Endothelial cell (in vitro differentiated cells): ENCODE data around the gene ANKMY2. TPM values are rescaled to one million over a fixed set of nuclear protein-coding genes. Genes with fewer than 3 reads are reported as not detected.

Experiments
- DNase-seq: peaks from one replicate; pipeline ENCODE4 v3.0.0; 2021; ENCODE audit warnings: low spot score
- H3K27ac Mint-ChIP-seq: one replicate; pipeline ENCODE4 v1.8.0; 2021; ENCODE audit warnings: mixed read lengths, inconsistent platforms; ENCODE audit not compliant: unreplicated experiment
- H3K27me3 Mint-ChIP-seq: one replicate; pipeline ENCODE4 v1.8.0; 2021; ENCODE audit warnings: mild to moderate bottlenecking, moderate library complexity, mixed read lengths, inconsistent platforms; ENCODE audit not compliant: unreplicated experiment
- H3K36me3 Mint-ChIP-seq: one replicate; pipeline ENCODE4 v1.8.0; 2021; ENCODE audit warnings: mild to moderate bottlenecking, low read depth, mixed read lengths, inconsistent platforms; ENCODE audit not compliant: unreplicated experiment
- H3K4me1 Mint-ChIP-seq: one replicate; pipeline ENCODE4 v1.8.0; 2021; ENCODE audit warnings: mild to moderate bottlenecking, mixed read lengths, inconsistent platforms; ENCODE audit not compliant: unreplicated experiment
- H3K4me3 Mint-ChIP-seq: one replicate; pipeline ENCODE4 v1.8.0; 2021; ENCODE audit warnings: mild to moderate bottlenecking, mixed read lengths, inconsistent platforms; ENCODE audit not compliant: unreplicated experiment
- H3K9me3 Mint-ChIP-seq: one replicate; pipeline ENCODE4 v1.8.0; 2021; ENCODE audit warnings: mixed read lengths, inconsistent platforms; ENCODE audit not compliant: unreplicated experiment
- total RNA-seq: library from RNA; stranded (reverse); fragmentation: NEBNext Ultra II Directional; extraction: Animal tissue kit (Norgen Biotek cat#: 25700); gene quantifications from one replicate; pipeline ENCODE4 v1.2.1, GENCODE V29; 2021; ENCODE audit not compliant: unreplicated experiment
- TF ChIP-seq, protein P1 (sequence below): fragments of 200-600 bp; sonication (generic); IDR thresholded peaks from one replicate; pipeline ENCODE4 v1.5.0; 2021; ENCODE audit warnings: antibody characterized with exemption; ENCODE audit not compliant: unreplicated experiment

ANKMY2 gene
- total RNA-seq, 1 donor from 2014 or later = 20.5 TPM

- TF ChIP-seq, protein P1, sequence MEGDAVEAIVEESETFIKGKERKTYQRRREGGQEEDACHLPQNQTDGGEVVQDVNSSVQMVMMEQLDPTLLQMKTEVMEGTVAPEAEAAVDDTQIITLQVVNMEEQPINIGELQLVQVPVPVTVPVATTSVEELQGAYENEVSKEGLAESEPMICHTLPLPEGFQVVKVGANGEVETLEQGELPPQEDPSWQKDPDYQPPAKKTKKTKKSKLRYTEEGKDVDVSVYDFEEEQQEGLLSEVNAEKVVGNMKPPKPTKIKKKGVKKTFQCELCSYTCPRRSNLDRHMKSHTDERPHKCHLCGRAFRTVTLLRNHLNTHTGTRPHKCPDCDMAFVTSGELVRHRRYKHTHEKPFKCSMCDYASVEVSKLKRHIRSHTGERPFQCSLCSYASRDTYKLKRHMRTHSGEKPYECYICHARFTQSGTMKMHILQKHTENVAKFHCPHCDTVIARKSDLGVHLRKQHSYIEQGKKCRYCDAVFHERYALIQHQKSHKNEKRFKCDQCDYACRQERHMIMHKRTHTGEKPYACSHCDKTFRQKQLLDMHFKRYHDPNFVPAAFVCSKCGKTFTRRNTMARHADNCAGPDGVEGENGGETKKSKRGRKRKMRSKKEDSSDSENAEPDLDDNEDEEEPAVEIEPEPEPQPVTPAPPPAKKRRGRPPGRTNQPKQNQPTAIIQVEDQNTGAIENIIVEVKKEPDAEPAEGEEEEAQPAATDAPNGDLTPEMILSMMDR = no peak
- Mint-ChIP-seq H3K4me1 (peaks cover 74% of the 10 kb centered on the region), H3K4me3 (peak overlapping the region; percentile 72), H3K27me3 (peaks cover 5% of the 10 kb centered on the region), H3K36me3 (peaks cover 9% of the 10 kb centered on the region), H3K9me3 (no peaks in the 10 kb centered on the region), H3K27ac (peak overlapping the region; percentile 78)
- DNase-seq = no peak
These were observed 6.1 kb upstream of the ANKMY2 start for GRCh38 chr7:16651396-16652239.

- no peak for DNase-seq
- peaks cover 68% of the 10 kb centered on the region for H3K4me1 Mint-ChIP-seq
- peak overlapping the region; percentile 34 for H3K4me3 Mint-ChIP-seq
- no peaks in the 10 kb centered on the region for H3K9me3 Mint-ChIP-seq
- peaks cover 8% of the 10 kb centered on the region for H3K27me3 Mint-ChIP-seq
- H3K27ac Mint-ChIP-seq = peak overlapping the region; percentile 61
- peaks cover 10% of the 10 kb centered on the region for H3K36me3 Mint-ChIP-seq
- TF ChIP-seq, protein P1 = no peak
These were observed 4.7 kb upstream of the ANKMY2 start for GRCh38 chr7:16650266-16650665.

GRCh38 chr7:16649196-16649595 lies 3.6 kb upstream of the ANKMY2 start:
- no peak for DNase-seq
- Mint-ChIP-seq H3K36me3 (peaks cover 13% of the 10 kb centered on the region), H3K9me3 (no peaks in the 10 kb centered on the region), H3K27ac (peak overlapping the region; percentile 49), H3K4me3 (peak overlapping the region; percentile 81), H3K27me3 (peaks cover 15% of the 10 kb centered on the region), H3K4me1 (peaks cover 74% of the 10 kb centered on the region)
- TF ChIP-seq, protein P1 = no peak

DNA sequence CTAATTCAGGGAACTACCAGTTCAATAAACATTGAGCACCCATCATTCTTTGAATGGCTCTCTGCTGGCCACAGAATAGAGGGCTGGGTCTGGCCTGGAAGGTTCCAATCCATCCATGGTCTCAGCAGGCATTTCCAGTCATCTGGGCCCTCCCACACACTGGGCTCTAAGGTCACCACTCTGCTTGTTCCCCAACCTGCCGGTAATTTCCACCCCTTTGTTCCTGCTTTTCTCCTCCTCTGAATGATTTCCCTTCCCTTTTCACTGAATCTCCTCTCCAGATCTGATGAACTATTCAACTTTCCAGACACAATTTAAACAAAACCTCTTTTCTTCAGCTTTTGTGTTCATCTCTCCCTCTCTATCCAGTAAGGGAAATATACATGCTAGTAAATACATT lies 3.0 kb upstream of the ANKMY2 start:
- peak overlapping the region; percentile 49 for H3K27ac Mint-ChIP-seq
- peak; percentile 13 for DNase-seq
- TF ChIP-seq, protein P1 = no peak
- peaks cover 16% of the 10 kb centered on the region for H3K36me3 Mint-ChIP-seq
- H3K4me1 Mint-ChIP-seq = peaks cover 79% of the 10 kb centered on the region
- H3K4me3 Mint-ChIP-seq = peak overlapping the region; percentile 81
- H3K9me3 Mint-ChIP-seq = no peaks in the 10 kb centered on the region
- peaks cover 18% of the 10 kb centered on the region for H3K27me3 Mint-ChIP-seq

DNA sequence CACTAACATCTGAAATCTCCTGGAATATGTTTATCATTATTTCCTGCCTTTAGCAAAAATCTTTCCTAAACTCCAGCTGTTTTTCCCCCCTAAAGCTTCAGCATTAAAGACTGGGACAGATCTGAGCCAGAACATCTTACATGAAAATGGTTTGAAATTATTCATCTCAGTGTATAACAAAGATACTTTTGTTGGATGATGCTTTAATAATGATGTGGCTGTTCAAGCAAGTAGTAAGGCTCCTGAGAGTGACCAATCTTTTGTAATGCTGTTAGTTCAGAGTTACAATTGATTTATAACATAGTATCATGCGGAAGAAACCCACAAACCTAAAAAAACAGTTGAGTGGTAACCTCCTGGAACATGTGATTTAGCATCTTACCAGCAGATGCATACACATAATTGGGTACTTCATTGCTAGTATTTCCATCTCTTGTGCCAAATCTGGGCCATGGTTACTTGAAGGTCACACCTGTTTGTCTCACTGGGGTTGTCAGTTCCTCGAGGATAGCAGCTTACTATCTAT lies 1.9 kb upstream of the ANKMY2 start:
- Mint-ChIP-seq H3K4me3 (peak overlapping the region; percentile 99), H3K4me1 (peaks cover 75% of the 10 kb centered on the region)

More for the DNA sequence above, 1.9 kb upstream of the ANKMY2 start:
- H3K27me3 Mint-ChIP-seq = peaks cover 18% of the 10 kb centered on the region
- no peak overlapping the region for H3K27ac Mint-ChIP-seq
- DNase-seq = no peak
- TF ChIP-seq, protein P1 = no peak
- peaks cover 16% of the 10 kb centered on the region for H3K36me3 Mint-ChIP-seq
- H3K9me3 Mint-ChIP-seq = no peaks in the 10 kb centered on the region
